ENCODE measurements around the gene ETFRF1.

The ETFRF1 gene

DNA sequence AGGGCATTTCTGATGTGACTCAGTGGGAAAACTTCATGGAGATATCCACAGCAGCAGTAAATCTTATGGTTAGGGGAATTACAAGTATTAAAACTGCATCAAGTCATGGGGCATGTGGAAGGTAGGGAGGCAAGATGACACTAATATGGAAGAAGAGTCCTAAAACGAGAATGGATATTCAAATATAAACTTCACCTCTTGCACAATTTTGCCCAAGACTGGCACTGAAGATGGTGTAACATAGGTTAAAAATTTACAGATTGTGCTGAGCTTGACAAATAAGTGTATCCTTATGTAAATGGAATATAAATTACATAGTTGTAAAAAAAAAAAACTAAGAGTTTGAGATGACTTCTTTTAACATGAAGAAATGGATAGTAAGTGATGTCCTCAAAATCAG lies 12.8 kb downstream of the ETFRF1 start:
- H3K27ac ChIP-seq, result no peak overlapping the region
- no peak for TF ChIP-seq CTCF (IDR thresholded peaks at IDR 0.05)

DNA sequence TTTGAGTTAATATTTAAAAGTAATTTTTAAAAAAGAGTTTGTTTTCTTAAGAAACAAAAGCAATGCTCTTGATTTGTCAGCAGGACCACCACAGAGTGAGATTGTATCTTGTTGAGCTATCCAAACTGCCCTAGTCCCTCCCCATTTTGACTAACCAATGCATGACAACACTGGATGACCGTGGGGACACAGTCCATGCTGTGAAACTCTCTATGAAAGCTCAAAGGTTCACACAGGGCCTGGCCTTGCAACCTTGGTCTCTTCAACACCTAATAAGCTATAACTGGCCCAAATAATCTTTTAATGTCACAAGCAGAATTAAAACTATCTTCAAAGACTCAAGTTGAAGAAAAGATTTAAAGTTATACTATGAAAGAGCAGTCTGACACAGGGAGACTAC lies 13.5 kb downstream of the ETFRF1 start:
- TF ChIP-seq CTCF (IDR thresholded peaks at IDR 0.05) (no peak), ZFX (IDR thresholded peaks at IDR 0.05; ENCODE audit: borderline replicate concordance) (no peak)

GRCh38 chr12:25213338-25213737 lies 18.3 kb downstream of the ETFRF1 start:
- no peak overlapping the region for H3K27ac ChIP-seq
- TF ChIP-seq ZFX (IDR thresholded peaks at IDR 0.05; ENCODE audit: borderline replicate concordance), result no peak
- TF ChIP-seq CTCF (IDR thresholded peaks at IDR 0.05), result no peak

More for the DNA sequence above, 13.5 kb downstream of the ETFRF1 start:
- H3K27ac ChIP-seq, result no peak overlapping the region

DNA sequence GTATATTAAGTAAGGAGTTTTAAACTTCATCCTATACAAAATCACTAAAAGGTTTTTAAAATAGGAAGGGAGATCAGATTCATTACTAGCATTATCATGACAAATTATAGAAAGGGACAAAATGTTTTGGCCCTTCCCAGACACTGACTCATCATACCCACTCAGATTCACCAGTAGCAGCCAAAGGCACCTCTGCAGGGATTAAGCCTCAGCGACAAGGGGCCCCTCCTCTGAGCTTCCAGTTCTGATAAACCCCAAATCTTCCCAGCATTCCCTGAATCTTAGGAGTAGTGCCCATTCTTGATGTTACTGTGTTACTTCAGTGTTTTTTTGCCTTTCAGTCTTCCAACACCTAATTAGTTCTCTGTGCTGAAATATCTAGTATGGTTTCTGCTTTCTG lies 41.2 kb downstream of the ETFRF1 start:
- H3K27ac ChIP-seq, result no peak overlapping the region
- no peak for TF ChIP-seq CTCF (IDR thresholded peaks at IDR 0.05)
- TF ChIP-seq ZFX (IDR thresholded peaks at IDR 0.05; ENCODE audit: borderline replicate concordance), result no peak

- no peak overlapping the region for H3K27ac ChIP-seq
- no peak for TF ChIP-seq ZFX (IDR thresholded peaks at IDR 0.05; ENCODE audit: borderline replicate concordance)
These were observed 41.6 kb downstream of the ETFRF1 start for GRCh38 chr12:25236626-25237025.

DNA sequence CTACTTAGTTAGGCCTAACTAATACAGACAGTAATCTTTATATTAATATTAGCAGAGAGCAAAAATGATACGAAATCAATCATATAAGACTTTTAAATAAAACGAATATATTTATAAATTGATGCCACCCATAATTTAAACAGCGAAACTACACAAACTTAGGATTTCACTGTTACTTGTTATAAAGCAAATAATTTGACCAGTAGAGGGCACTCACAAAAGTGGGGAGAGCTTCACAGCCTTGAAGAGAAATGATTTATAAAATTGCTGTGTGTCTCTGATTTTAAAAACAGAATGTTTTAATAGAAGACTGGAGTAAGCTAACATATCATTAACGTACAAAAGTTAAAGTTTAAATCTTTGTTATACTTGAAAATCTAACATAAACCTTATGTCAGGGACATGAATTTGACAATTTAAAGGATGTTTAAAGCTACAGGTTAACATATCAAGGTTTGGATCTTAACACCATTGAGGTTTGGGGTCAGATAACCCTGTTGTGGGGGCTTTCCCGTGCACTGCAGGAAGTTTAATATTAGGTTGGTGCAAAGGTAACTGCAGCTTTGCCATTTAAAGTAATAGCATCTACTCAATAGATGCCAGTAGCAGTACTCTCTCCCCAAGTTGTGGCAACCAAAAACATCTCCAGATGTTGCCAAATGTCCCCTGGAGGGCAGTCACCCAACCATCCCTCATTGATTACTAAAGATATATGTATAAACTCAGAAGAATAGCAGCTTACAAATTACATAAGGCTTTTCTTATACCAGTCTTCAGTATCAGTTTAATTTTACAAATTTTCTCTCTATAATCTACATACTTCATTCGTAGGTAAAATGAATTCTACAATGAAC lies 46.4 kb downstream of the ETFRF1 start:
- no peak overlapping the region for H3K27ac ChIP-seq
- TF ChIP-seq CTCF (IDR thresholded peaks at IDR 0.05), result peak; percentile 97
- no peak for TF ChIP-seq ZFX (IDR thresholded peaks at IDR 0.05; ENCODE audit: borderline replicate concordance)

DNA sequence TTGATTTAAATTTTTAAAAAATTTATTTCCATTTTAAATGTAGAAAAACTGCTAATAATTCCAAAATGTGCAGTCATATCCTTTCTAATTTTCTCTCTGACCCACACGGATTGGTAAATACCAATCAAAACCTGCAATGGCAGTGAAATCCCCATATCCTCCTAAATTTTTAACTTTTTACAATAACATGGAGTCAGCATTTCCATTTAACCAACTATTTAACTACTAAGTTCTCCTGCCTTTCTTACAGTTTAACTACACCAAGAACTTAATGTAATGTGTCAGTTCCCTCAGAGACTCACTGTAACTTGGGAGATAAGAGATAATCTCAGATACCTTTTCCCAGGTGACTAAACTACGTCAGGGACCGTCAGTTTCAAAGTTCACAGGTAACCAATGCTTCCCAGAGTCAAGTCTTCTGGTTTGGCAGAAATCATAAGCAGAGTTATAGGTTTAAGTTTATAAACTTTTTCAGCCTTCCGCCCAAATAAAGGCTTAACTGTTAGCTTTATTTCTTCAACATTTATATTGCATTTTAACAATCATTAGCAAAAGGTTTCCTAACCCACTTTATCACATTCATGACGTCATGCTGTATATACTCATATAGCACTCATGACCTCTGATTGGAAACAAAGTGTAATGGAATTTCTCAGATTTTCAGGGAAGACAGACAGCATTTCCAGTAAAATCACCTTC lies 48.1 kb downstream of the ETFRF1 start:
- TF ChIP-seq CTCF (IDR thresholded peaks at IDR 0.05) (no peak), ZFX (IDR thresholded peaks at IDR 0.05; ENCODE audit: borderline replicate concordance) (no peak)
- no peak overlapping the region for H3K27ac ChIP-seq
